GM21717 (cell line): ENCODE data around the gene STAMBP.
"Not testable (repeated sequence)": the region's sequence is repeated elsewhere in the genome, so short reads cannot be mapped to it uniquely, and the experiment has no call there.

Experiments
- ATAC-seq: cut with Tn5 transposase; IDR thresholded peaks from one replicate; pipeline ENCODE4 v1.9.1; 2021; ENCODE audit warnings: mild to moderate bottlenecking, moderate library complexity; ENCODE audit not compliant: unreplicated experiment

STAMBP gene

DNA sequence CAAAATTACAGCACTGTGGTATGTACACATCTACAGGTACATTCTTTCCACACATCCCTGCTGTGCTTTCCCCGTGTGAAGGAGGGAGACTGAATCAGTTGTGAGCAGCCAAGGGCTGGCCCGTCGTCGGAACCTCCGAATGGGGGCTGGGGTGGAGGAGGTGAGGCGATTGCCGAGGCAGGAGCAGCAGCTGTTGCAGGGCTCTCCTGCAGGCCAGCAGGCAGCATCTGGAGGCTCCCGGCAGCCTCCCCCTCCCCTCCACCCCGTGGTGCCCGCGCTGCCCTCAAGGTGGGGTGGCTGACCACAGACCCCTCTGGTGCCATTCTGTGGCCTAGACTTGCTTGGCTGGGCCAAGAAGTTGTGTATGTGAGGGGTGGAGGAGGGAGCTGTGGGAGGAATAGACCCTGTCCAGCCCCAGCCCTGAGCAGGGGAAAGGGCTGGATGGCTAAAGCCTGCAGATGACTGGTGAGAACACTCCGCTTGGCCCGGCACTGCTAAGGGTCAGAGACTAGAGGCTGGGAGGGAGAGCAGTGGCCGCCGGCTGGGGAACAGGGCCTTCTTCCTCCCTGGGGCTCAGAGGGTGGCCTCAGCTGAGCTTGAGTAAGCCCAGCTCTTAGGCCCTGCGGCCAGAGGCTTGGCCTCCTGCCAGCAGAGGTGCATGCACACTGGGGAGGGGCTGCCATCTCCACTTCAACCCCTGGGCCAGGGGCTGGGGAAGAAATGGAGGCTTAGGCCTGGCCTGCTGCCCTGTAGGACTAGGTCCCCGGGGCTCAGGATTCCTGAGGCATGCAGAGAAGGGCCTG lies 7.6 kb downstream of the STAMBP start:
- no peak for ATAC-seq

DNA sequence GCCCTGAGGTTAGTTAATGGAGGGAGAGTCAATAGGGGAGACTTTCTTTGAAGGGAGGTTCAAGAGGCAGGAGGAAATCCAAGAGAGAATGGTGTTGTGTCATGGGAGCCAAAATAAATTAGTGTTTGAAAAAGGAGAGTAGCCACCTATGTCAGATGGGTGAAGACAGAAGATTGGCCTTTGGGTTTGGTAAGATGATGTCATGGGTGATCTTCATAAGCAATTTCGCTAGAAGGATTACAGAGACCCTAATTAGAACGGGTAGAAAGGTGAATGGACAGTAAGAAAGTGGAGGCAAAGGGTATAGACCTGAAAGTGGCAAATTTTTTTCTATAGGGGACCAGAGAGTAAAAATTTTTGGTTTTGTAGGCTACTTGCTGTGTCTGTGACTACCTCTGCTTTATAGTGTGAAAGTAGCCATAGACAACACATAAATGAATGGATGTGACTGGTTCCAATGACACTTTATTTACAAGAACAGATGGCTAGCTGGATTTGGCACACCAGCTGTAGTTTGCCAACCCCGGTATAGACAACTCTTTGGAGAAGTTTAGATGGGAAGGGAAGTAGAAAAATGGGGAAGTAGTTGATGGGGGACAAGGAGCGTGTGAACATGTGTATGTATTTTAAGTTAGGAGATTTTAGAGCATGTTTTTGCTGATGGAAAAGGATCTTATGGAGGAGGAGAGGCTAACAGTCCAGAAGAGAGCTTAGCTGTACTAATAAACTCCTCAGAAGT lies 9.3 kb downstream of the STAMBP start:
- no peak for ATAC-seq

DNA sequence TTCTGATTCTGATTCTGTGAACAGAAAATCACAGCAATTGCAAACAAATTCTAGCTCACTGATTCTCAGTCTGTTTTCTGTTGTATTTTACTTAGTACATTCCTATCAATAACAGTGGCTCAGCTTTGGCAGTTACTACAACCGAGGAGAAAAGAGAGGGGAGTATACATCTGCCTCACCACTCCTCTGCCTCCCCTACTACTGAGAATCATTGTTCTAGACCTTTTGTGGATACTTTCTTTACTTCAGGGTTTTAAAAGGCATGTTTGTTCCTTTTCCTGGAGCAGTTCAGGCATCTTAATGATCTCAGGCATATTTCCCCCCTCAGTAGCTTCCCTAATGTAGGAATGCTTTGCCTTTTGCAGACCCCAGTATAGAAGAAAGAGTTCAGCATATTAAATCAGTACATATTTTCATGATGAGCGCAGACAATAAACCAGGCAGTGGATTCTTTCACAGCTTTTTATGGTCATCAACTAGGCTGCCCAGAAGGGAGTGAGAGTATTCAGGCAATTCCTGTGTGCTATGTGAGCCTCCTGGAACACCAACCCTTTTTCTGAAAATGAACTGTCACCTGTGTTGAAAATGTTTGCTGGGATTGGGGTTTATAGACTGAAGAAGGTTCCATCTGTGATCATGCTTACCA lies 10.3 kb downstream of the STAMBP start:
- ATAC-seq = no peak

DNA sequence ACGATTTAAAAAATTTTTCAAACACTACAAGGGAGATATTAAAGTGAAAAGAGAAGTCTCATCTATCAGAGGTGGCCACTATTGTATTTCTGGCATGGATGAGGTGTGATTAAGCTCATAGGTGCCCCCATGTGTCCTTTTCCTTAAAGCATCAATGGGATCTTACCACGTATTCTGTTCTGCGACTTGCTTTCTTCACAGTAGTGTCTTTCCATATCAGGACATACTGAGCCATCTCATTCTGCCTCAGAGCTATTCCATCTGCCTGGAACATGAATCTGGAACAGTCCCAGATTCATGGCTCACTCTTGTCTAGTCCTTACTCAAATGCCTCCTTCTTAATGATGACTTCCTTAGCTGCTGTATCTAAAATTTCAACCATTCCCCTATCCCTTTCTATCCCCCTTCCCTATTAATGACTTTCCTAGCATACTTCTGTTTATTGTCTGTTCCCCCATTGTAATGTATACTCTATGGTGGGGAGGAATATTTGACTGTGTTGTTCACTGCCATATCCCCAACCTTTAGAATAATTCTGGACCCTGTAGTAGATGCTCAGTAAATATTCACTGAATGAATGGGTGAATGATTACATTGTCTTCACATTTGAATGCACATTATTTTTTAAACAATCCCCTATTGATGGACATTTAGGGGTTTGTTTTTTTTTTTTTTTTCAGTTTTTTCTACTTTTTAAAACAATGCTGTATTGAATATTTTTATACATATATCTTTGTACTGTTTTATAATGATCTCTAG lies 11.1 kb downstream of the STAMBP start:
- ATAC-seq = no peak

DNA sequence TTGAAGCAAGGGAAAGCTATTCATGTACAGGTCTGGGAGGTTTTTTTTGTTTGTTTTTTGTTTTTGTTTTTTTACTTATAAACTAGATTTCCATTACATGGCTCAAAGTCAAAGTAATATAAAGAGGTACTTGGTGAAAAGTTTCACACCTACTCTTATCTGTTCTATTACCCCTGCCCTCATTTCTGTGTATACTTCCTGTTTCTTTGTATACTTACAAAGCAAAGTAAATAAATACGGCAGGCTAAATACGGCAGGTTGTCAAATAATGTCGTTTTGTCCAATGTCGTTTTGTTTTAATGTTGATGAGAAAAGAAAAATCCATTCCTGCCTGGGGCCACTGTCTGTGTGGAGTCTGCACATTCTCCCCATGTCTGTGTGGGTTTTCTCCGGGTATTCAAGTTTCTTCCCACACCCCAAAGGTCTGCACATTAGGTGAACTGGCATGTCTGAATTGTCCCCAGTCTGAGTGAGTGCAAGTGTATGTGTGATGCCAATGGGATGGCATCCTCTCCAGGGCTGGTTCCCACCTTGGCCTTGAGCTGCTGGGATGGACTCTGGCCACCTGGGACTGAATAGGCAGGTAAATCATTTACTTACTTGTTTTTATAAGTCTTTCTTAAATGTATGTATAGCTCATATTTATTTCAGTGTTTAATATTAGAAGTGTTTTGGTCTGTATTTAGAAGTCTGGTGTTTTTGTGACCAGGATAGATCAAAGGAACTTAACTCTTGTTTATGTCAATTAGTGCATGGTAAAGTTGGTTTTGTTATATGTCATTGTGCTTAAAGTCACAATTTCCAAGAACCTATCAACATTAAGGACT lies 13.4 kb downstream of the STAMBP start:
- no peak for ATAC-seq

DNA sequence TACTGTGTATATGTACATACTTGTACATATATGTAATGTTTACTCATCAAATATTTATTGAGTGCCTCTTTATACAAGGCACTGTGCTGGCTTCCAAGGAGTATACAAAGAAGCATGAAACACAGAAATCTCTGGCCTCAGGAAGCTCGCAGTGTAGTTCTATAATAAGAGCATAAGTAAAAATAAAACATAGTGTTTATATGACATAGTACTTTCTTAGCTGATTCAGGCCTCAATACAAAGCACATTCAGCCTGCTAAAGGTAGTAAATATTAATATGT lies 13.9 kb downstream of the STAMBP start:
- no peak for ATAC-seq

DNA sequence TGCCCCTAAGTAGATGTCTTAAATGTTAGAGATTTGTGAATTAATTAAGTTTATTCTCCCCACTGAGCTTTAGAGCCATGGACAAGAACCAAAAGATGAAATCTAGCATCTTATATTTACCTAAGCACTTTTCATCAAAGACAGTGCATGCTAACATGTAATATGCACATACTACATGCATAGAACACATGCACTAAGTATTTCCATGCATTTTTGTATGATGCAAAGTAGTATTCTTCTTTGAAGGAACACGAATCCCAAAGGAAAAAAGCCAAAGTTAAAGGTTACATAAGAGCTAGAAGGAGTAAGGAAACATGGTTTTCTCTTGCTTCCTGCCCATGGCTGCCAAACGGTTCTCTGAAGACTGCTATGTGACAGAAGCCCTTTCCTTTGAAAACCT lies 15.3 kb downstream of the STAMBP start:
- ATAC-seq = no peak

DNA sequence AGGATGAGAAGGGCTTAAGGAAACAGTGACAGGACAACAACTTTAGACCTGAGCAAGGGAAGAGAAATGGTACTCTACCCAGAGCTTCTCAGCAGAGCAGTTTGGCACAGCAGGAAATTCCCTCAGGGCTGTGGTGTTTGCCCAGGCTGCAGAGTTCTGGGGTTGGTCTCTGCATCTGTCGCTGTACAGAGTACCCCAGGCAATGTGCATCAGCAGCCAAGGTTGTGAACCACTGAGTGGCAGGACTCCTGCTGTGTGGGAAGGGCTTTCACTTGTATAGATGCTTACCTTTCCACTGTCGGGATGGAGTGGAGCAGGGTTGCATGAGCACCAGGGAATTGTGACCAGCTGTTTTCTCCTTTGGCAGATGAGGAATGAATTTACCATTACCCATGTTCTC lies 21.2 kb downstream of the STAMBP start:
- ATAC-seq = no peak

DNA sequence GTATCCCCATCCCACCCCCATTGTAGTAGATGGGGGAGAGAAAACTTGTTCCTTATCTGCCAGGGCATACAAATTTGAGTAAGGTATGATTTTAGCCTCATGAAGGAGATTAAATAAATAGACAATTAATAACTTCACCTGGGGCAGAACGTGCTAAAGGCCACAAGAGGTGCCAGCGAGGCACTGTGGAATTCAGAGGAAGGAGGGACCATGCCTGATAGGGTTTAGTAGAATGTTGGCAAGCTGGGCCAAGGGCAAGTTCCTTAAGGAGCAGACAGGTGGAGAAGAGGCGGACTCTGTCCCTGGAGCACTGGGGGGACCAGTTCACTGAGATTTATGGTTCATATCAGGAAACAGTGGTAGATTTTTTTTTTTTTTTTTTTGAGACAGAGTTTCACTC lies 22.5 kb downstream of the STAMBP start:
- ATAC-seq = no peak

DNA sequence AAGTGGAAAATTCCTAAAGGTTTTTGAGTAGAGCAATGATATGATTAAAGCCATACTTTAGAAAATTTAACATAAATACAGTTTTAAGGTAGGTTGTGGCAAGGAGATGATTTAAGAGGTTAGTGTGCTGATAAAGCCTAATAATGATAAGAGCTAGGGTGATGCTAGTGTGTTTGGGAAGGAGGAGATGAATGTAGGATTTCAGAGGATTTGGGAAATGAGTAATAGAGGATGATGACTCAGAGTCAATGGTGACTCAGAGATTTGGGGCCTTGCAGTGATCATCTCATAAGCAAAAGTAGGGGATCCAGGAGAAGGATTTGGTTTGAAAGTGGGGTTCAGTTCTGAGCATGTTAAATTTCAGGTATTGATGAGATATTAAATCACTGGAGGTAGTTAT lies 23.3 kb downstream of the STAMBP start:
- no peak for ATAC-seq

DNA sequence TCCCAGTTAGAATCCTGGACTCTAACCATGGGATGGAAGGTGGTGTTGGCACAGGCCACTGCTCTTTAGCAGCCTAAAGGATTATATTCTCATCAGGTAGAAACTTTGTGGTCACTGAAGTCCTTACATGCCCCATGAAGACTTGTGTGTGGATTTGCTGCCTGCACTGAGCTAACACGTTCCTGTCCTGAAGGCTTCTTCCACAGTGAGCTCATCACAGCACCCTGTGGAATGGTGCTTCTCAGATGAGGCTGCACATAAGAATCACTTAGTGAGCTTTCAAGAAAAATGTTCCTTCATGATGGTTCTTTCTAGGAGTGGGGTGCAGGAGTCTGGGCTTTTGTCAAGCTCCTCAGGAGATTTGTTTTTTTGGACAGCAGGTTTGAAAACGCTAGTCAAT lies 26.8 kb downstream of the STAMBP start:
- no peak for ATAC-seq

DNA sequence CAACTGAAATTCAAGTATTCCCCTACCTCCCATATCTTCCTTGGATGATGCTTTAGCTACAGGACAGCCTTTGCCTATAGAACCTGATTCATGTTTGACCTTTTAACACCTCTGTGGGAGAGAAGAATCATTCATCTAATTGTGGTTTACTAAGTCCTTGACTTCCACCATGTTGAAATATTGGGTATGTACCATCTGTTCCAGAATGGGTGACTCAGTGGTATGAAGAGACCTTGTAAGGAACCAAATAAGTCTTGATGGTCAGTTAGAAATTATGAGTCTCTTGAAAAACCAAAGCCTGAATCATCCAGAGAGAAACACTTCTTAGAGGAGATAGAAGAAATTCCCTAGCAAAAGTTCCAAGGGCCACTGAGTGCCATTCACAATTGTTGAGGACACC lies 27.5 kb downstream of the STAMBP start:
- no peak for ATAC-seq

DNA sequence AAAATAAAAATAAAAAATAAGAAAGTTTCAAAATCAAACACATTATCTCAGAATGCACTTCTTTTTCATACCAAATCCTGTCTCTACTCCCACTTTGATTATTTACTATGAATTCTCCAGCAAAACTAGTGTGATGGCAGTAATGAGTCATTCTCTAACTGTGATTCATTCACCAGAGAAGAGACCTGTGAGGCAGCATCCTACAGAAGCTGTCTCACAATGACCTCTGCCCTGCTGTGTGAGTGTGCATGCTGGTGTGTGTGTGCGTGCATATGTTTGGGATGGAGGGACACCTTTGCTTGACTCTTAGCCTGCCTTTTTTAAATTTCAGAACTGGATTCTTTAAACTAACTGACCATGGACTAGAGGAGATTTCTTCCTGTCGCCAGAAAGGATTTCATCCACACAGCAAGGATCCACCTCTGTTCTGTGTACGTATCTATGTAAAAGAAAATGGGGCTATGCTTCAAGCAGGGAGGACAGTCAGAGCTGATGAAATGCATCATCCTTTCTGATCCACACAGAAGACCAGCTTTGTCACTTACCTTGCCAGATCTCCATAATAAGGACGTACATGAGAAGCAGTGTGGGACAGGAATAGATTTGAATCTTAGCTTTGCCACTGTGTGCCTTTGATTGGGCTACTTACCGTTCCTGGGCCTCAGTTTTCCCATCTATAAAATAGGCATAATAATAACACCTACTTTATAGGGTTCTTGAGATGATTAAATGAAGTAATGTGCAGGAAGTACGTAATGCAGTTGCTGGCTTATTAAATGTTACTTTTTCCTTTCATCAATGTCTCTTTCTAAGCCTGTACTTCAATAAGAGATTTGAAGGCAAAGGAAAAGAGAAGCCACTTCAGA lies 31.2 kb downstream of the STAMBP start:
- ATAC-seq = no peak

DNA sequence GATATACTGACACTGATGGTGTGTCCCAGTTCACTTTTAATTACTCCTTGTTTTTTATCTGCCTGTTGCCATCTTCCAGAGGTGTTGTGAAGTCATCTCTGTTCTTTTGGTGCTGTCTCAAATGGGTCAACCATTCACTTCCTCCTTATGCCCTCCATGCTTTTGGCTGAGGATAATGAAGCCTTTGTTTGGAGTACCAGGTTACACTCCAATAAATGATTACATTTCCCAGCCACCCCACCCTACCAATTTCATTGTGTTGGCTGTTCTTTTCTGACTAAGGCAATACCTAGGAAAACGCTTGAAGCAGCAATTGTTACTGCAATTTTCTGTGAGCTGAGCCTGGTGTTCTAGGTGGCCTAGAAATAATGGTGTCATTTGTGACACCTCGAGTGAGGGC lies 34.2 kb downstream of the STAMBP start:
- ATAC-seq = no peak

DNA sequence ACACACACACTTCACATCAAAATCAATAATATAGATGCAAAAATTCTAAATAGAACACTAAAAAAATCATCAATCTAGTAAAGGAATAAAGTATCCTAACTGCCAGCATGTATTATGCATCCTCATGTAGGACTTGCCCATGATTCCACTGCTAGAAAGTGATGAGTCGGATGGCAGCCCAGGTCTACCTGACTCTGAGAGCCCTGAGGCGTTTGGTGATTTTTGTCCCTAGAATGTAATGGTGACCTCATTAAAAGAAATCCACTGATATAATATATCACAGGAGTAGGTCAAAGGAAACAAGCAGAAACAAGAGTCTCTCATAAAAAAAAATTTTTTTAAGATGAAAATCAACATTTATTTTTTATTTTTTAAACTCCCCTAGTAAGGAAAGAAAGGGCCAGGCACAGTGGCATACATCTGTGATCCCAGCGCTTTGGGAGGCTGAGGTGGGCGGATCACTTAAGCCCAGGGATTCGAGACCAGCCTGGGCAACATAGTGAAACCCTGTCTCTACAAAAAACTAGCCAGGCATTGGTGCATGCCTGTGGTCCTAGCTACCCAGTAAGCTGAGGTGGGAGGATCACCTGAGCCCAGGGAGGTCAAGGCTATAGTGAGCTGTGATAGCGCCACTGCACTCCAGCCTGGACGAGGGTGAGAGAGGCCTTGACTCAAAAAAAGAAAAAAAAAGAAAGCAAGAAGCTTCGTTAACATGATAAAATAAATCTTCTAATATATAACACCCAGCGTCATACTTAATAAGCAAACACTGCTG lies 39.6 kb downstream of the STAMBP start:
- ATAC-seq = no peak

DNA sequence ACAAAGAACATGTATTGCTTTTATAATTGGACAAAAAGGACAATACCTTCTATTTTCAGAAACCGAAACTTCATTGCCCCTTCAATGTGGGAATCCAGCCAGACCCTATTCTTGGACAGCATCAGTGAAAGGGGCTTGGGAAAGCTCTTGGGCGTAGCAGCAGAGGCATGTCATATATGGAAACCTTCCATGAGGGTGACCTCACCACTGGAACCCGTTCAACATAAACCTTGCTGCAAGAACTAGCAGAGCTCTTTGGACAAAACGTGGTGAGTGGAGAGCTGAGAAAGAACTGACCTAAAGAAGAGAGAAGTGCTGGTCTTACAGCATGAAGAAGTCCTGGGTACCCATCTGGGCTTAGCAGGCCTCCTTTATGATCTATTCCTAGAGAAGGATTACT lies 41.3 kb downstream of the STAMBP start:
- ATAC-seq = no peak

DNA sequence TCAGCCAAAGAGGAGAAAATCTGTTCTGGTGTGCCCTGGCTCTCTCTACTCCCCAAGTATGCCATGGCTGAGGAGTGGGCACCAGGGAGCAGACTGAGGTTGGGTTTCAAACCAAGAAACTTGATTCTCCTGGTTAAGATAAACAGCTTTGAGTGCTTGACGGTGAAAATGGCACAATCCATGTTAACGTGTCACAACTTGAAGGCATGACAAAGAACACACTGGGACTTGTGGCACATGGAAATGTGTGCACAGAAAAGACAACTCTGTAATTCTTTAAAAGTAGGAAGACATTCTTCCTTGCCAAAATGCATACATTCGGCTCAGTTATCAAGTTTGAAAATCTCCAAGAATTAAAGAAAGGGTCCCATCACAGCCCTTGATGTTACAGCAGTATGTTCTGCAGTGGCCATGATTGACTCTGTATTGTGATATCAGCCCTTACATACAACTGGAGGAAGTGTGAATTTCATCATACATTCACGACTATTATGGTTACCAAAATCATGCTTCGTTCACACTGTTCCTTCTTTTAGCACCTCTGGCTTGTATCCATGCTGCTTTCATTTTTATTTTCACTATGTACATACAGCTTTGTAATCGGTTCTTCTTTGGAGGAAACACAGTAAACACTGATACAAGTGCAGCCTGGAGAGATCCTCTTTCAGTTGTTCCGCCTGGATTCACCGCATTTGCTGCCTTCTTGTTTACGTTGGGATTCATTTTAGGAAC lies 48.5 kb downstream of the STAMBP start:
- peak; percentile 61 for ATAC-seq

DNA sequence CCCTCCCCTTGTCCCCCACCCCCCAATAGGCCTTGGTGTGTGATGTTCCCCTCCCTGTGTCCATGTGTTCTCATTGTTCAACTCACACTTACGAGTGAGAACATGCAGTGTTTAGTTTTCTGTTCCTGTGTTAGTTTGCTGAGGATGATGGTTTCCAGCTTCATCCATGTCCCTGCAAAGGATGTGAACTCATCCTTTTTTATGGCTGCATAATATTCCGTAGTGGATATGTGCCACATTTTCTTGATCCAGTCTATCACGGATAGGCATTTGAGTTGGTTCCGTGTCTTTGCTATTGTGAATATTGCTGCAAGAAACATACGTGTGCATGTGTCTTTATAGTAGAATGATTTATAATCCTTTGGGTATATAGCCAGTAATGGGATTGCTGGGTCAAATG lies 49.2 kb downstream of the STAMBP start:
- not testable (repeated sequence) for ATAC-seq
